Superior temporal gyrus (tissue), 1 donor: ENCODE measurements around the gene NBEAL2.
"Not testable (repeated sequence)": the region's sequence is repeated elsewhere in the genome, so short reads cannot be mapped to it uniquely, and the experiment has no call there.

ENCODE experiments used
- DNase-seq: peaks from one replicate; pipeline ENCODE4 v3.0.0-alpha.2; 2016; ENCODE audit errors: extremely low spot score

The NBEAL2 gene

DNA sequence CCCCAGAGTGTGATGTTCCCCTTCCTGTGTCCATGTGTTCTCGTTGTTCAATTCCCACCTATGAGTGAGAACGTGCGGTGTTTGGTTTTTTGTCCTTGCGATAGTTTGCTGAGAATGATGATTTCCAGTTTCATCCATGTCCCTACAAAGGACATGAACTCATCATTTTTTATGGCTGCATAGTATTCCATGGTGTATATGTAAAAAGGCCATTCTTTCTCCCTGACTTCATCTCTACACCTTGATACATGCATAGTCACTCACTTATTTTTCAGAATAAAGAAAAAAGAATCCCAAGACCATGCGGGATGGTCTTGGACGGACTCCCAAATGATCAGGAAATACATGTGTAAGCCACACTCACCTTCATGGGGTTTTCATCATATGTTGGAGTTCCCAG is 57.8 kb downstream of the NBEAL2 start:
- not testable (repeated sequence) for DNase-seq

DNA sequence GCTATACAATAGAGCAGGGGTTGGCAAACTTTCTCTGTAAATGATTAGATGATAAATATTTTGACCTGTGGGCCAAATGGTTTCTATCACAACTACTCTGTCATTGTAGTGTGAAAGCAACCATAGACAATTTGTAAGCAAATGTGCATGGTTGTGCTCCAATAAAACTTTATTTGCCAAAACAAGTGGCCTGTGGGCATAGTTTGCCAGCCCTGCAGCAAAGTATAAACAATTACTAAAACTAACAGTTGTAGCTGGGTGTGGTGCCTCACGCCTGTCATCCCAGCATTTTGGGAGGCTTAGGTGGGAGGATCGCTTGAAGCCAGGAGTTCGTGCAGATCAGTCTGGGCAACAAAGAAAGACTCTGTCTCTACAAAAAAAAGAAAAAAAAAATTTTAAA is 61.6 kb downstream of the NBEAL2 start:
- no peak for DNase-seq

DNA sequence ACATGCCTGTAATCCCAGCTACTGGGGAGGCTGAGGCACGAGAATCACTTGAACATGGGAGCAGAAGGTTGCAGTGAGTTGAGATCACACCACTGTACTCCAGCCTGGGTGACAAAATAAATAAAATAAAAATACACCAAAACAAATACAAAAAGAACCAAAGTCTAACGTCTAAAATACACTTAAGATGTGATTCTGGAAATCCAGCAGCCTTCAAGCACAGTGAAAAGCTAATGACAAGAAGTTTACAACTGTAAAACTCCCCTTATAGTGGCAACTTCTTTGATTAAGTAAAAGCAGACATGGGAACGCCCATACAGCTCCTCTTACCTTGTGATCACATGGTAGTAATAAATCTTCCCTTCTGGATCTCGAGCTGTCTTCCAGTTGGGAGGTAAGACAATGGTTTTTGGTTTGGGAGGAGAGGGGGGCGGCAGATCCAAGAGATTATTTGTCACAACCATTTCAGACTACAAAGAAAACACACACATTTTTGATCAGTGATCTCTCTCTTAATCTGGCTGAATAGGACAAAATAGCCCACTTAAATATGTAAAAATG is 62.8 kb downstream of the NBEAL2 start:
- no peak for DNase-seq

DNA sequence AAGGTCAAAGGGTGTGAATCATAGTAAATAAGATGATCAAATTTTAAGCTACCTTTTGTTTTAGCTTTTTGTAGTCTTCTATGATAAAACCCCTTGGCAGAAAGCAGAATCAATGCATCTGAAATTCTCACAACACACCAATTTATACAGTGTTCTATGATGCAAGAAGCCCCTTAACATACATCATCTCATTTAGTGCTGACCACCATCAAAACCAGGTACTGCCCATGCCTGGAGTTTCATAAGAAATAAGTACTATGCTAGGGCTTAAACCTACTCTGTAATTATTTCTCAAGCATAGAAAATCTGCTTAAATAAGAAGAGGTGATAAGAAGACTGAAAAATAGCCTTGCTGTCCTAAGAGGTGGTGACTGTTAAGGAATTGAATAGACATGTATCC is 67.6 kb downstream of the NBEAL2 start:
- no peak for DNase-seq

DNA sequence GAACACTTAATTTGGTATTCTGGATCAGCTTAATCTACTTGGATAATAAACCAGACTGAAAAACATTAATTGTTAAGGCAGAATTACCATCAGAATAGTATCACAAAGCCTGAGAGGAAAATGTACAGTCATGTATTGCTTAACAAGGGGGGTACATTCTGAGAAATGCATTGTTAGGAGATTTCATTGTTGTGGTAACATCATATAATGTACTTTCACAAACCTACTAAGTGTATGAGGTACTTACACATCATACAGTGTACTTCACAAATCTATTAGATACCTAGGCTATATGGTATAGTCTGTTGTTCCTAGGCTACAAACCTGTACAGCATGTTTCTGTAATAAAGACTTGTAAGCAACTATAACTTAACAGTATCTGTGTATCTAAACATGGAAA is 68.2 kb downstream of the NBEAL2 start:
- no peak for DNase-seq

DNA sequence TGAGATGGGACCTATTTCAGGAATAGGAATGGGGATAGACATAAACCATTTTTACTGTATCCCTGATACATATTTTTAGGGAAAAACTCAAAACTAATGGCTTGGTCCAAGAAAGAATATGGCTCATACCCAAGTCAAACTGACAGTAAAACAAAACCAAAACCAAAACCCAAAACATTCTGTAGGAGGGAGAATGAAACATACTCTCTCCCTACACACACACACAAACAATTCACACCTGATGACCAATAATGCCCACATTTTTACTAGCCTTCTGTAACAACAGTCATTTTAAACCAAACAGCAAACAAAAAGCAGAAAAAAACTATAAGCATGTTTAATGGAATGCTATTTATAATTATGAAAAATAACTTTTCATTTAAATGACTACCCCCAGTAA is 74.9 kb downstream of the NBEAL2 start:
- DNase-seq = no peak

DNA sequence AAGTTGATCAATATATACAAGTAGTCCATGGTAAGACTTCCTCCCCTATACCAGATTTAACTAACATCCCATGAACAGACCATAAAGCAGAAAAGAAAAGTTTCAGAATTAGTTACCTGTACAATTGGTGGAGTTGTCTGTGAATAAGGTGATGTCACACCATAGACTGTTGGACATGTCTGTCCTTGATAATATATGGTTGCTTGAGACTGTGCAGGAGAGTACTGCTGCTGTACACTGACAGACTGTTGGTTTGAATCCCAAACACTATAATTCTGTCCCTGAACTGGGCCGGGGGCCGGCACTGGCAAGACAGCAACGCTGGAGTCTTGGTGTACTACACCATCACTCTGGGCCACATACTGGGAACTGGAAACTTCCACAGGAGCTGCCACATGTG is 77.2 kb downstream of the NBEAL2 start:
- DNase-seq = no peak

DNA sequence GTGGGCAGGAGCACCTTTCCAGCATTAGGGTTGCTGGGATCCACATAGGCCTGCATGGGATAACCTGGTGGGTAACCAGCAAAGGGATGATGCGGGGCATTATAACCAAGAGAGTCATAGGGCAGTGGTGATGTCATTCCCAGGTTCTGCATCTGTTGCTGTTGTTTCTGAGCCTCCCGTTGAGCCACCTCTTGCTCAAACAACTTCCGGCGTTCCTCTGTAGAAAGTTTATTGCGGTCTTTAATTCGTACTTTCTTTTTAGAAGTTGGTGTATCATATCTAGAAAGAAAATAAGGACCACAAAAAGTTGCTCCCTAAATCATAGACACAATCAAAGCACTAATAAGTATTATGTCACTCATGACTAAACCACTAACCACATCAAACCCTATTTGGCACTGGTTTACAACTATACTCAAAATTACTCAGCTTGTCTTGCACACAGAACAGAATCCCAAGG is 77.8 kb downstream of the NBEAL2 start:
- DNase-seq = no peak
